NB4 (cell line): Measurements from ENCODE around the gene RABEP1.
"Not testable (repeated sequence)": the region's sequence is repeated elsewhere in the genome, so short reads cannot be mapped to it uniquely, and the experiment has no call there.

Experiments used
- MYC ChIP-seq: IDR thresholded peaks from 2 replicates; pipeline ENCODE4 v1.6.1; 2011; ENCODE audit warnings: low read depth, low read length
- TF ChIP-seq, protein P1 (sequence below): IDR thresholded peaks from one replicate; pipeline ENCODE4 v1.5.1; 2012; ENCODE audit warnings: low read depth, low read length

DNA sequence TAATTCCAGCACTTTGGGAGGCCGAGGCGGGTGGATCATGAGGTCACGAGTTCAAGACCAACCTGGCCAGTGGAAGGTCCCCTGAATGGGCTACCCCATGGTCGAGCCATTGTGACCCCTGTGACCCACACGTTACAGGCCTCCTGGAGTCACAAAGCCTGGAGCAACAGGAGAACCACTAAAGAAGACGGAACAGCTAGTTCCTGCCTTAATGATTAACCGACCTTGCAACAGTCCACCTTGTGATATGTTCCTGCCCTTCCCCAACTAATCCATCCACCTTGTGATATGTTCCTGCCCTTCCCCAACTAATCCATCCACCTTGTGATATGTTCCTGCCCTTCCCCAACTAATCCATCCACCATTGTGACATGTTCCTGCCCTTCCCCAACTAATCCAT lies 42.3 kb upstream of the RABEP1 start:
- TF ChIP-seq, protein P1, sequence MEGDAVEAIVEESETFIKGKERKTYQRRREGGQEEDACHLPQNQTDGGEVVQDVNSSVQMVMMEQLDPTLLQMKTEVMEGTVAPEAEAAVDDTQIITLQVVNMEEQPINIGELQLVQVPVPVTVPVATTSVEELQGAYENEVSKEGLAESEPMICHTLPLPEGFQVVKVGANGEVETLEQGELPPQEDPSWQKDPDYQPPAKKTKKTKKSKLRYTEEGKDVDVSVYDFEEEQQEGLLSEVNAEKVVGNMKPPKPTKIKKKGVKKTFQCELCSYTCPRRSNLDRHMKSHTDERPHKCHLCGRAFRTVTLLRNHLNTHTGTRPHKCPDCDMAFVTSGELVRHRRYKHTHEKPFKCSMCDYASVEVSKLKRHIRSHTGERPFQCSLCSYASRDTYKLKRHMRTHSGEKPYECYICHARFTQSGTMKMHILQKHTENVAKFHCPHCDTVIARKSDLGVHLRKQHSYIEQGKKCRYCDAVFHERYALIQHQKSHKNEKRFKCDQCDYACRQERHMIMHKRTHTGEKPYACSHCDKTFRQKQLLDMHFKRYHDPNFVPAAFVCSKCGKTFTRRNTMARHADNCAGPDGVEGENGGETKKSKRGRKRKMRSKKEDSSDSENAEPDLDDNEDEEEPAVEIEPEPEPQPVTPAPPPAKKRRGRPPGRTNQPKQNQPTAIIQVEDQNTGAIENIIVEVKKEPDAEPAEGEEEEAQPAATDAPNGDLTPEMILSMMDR, result not testable (repeated sequence)
- not testable (repeated sequence) for TF ChIP-seq MYC
